DMS153 (cell line): Measurements from ENCODE around the gene TET1.
"Not testable (repeated sequence)": the region's sequence is repeated elsewhere in the genome, so short reads cannot be mapped to it uniquely, and the experiment has no call there.

ENCODE experiments used
- DNase-seq: peaks from one replicate; lab custom pipeline; 2025; lab: John Stamatoyannopoulos, UW

TET1 gene

GRCh38 chr10:68613974-68614373, 53.8 kb downstream of the TET1 start:
- not testable (repeated sequence) for DNase-seq

GRCh38 chr10:68617691-68618090, 57.6 kb downstream of the TET1 start:
- DNase-seq: not testable (repeated sequence)

GRCh38 chr10:68618234-68618633, 58.1 kb downstream of the TET1 start:
- no peak for DNase-seq

GRCh38 chr10:68619595-68619994, 59.5 kb downstream of the TET1 start:
- no peak for DNase-seq

GRCh38 chr10:68625316-68625921, 65.3 kb downstream of the TET1 start:
- DNase-seq: no peak

- no peak for DNase-seq
These were observed 68.5 kb downstream of the TET1 start for GRCh38 chr10:68628576-68629127.

- DNase-seq: not testable (repeated sequence)
These were observed 72.1 kb downstream of the TET1 start for GRCh38 chr10:68632271-68632560.

GRCh38 chr10:68633281-68633680, 73.1 kb downstream of the TET1 start:
- DNase-seq: no peak

- no peak for DNase-seq
These were observed 73.8 kb downstream of the TET1 start for GRCh38 chr10:68633816-68634466.

- DNase-seq: no peak
These were observed 76.2 kb downstream of the TET1 start for GRCh38 chr10:68636335-68636734.

- not testable (repeated sequence) for DNase-seq
These were observed 83.4 kb downstream of the TET1 start for GRCh38 chr10:68643550-68643949.

GRCh38 chr10:68647672-68648341, 87.7 kb downstream of the TET1 start:
- no peak for DNase-seq

GRCh38 chr10:68655620-68656126, 95.5 kb downstream of the TET1 start:
- no peak for DNase-seq

GRCh38 chr10:68665841-68666240, 105.7 kb downstream of the TET1 start:
- DNase-seq: no peak

GRCh38 chr10:68666280-68666760, 106.2 kb downstream of the TET1 start:
- DNase-seq: no peak

- no peak for DNase-seq
These were observed 108.1 kb downstream of the TET1 start for GRCh38 chr10:68668231-68668630.

- DNase-seq: no peak
These were observed 108.8 kb downstream of the TET1 start for GRCh38 chr10:68668972-68669371.

GRCh38 chr10:68684413-68684812, 124.3 kb downstream of the TET1 start:
- no peak for DNase-seq

GRCh38 chr10:68696018-68696417, 135.9 kb downstream of the TET1 start:
- DNase-seq: no peak

- DNase-seq: no peak
These were observed 137.0 kb downstream of the TET1 start for GRCh38 chr10:68697106-68697505.

- no peak for DNase-seq
These were observed 140.1 kb downstream of the TET1 start for GRCh38 chr10:68700197-68700596.

GRCh38 chr10:68705548-68705947, 145.4 kb downstream of the TET1 start:
- no peak for DNase-seq

GRCh38 chr10:68708987-68709386, 148.8 kb downstream of the TET1 start:
- not testable (repeated sequence) for DNase-seq
